Stimulated activated CD4-positive, alpha-beta T cell treated with anti-CD3 and anti-CD28 coated beads, Interleukin-1b, Interleukin-23, amount 100 ng/mL, for 1 hour (primary cell): ENCODE measurements around the gene HES6.

ENCODE experiments used
- DNase-seq, 2 donors: peaks; one replicate each; pipeline ENCODE4 v3.0.0-alpha.2; 2020; ENCODE audit warnings: low read depth in 2 of 2

Gene HES6

DNA sequence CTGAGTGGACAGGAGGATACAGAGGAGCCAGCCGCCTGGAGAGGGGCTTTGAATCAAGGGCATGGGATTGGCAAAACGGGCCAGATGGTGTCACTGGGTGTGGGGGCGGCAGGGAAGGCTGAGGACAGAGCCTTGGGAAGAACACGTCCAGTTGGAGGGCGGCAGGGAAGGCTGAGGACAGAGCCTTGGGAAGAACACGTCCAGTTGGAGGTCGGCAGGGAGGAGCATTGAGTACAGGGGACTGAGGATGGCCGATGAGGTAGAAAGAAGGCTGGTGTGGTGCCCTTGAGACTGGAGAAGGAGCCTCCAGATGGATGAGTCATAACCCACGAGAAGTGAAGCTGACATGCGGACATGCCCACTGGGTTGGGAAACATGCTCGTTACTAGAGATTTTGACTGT is 4.5 kb downstream of the HES6 start:
- DNase-seq, result no peak

DNA sequence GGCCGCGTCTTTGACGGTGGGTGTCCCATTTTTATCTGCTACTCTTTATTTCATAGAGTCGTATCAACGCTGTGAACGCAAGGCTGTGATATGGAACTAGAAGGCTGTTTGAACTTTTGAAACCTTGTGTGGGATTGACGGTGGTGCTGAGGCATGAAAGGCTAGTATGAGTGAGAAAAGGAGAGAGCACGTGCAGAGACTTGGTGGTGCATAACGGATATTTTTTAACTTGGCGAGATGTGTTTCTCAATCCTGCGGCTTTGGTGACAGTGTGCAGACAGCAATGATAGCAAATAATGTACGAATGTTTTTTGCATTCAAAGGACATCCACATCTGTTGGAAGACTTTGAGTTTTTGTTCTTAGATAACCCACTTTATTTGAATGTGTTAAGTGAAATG is 6.2 kb downstream of the HES6 start:
- no peak for DNase-seq

DNA sequence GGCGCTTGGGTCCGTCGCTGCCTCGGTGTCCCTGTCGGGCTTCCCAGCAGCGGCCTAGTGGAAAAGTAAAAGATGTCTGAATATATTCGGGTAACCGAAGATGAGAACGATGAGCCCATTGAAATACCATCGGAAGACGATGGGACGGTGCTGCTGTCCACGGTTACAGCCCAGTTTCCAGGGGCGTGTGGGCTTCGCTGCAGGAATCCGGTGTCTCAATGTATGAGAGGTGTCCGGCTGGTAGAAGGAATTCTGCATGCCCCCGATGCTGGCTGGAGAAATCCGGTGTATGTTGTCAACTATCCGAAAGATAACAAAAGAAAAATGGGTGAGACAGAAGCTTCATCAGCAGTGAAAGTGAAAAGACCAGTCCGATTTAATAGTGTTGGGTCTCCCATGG is 8.0 kb downstream of the HES6 start:
- no peak for DNase-seq

DNA sequence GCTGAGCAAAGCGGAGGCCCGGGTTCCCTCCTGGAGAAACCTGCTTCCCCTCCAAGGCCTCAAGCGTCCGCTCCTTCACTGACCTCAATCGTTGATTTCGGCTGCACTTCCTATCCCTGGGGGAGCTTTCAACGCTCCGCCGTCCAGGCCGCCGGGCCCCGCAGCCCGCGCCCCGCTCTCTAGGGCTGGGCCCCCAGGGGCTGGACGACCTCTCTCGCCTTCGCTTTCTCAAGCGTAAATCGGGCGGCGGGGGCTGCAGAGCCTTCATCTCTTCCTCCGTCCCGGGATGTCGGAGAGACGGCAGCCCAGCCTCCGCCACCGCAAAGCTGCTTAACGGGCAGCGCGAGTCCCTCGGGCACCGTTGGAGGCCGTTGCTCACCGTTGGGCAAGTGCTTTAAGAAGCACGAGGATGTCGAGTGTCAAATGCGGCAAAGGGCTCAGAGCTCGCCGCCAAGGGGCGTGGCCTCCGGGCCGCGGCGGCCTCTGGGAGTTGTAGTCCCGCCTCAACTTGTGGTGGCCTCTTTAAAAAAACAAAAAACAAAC is 8.5 kb downstream of the HES6 start:
- DNase-seq, result peak; percentile 42 to 63

DNA sequence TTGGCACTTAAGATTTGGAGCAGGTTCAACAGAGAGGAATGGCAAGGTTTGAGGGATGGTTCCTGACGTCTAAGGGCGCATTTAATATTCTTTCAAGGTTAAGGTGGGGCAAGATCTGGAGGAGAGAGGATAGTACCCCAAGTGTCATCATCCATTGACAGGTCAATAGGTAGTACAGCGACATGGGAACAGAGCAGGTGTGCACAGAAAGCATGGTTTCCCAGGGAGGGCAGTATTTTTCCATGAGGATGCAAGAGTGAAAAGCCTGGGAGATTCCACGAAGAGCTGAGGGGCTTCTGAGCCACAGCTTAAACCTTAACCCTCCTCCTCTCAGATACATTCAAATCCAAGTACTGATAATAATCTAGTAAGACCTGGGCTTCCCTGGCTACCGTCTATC is 9.1 kb downstream of the HES6 start:
- DNase-seq, result no peak

DNA sequence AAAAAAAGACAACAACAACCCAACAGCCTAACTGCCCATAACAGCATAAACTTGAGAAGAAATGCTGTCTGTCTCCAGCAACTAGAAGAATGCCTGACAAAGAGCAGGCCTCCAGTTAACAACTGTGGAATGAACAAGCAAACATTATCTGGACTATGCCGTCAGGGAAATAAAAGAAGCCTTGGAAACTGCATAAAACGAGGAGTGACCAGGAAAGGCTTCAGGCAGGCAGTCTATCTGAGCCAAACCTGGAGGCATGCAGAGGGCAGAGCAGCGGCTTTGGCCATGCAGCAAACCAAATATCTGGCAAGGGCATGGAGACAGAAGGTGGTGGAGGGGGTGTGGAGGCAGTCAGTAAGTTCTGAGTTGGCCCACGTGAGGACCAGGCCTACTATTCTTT is 11.1 kb downstream of the HES6 start:
- no peak for DNase-seq

DNA sequence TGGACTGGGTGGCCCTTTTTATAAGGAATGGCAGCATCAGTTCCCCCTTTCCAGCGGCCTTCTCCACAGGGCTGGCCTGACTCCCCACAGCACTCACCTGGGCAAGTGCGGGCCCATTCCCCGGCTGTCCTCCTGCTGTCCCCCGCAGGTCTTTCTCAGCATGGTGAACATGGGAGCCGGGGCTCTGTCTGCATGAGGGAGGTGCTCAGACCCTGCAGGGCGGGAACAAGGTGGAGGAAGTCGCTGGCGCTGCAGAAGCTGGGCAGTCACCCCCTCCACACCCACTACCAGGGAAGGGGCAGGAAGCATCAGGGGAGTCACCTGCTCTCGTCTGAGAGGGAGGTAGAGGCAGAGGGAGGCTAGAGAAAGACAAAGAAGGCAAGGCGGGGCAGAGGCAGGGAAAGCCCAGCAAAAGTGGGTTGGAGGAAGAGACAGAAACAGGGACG is 12.2 kb downstream of the HES6 start:
- no peak for DNase-seq

DNA sequence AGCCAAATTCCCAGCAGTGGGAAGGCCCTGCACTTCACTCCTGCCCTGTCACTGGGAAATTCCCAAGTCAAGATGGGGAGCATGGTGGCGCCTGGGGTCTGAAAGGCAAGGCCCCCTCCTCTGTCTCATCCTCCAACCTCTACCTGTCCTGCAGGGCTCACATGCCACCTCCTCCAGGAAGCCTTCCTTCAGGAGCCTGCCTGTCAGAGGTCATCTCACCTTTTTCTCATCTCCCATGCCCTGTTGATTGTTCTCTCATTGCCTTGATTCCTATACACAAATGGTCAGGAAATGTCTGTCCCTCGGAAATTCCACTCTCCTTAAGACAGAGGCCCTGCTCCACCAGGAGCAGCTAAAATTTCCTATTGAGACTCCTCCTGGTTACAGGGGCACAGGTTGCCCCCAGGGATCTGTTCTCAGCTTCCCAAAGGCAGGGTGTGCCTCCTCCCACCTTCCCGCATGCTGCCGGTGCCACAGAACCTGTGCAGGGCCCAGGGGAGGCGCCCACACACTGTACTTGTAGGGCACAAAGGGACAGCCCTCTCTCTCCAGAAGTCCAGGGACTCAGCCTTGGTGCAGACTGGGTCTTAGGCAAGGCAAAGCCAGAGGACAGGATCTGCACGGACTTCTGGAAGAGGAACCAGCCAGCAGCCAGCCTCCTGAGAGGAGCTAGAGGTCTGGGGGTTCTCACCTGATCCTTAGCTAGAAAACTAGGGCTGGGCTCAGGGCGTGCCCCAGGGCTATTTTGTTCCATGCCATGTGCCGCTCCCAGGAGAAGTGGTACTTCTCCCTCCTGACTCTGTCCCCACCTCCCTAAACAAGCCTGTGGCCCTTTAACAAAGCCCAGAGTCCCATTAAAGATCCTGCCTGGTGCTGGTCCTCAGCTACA is 12.9 kb downstream of the HES6 start:
- no peak for DNase-seq

DNA sequence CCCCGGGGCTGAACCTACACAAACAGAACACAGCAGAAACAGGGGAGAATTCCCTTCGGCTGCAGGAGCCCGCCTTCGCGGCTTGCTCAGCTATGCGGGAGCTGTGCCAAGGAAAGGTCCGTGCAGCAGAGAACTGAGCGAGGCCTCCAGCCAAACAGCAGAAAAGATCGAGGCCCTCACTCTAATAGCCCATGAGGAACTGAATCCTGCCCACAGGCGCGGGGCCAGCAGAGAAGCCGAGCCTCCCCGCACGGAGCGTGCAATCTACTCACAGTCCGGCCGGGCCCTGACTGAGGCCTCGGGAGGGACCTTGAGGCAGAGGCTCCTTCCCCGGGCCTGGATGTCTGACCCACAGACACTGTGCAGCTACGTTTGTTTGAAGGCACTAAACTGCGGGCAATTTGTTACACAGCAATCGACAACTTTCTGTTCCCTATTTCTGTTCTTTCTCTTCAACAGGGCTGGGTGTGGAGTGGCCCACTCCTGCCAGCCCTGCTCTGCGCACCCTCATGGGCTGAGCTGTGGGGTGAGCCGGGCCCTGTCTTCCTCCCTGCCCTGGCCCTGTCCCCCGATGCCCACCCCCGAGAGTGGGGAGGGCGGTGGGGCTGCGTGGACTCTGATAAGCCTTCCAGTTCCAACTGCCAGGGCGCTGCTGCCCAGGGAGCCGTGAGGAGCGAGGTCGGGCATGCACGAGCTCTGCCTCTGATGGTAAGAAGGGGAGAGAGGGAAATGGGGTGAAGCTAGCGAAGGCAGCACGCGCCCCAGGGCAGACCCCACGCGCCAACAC is 13.7 kb downstream of the HES6 start:
- no peak for DNase-seq

DNA sequence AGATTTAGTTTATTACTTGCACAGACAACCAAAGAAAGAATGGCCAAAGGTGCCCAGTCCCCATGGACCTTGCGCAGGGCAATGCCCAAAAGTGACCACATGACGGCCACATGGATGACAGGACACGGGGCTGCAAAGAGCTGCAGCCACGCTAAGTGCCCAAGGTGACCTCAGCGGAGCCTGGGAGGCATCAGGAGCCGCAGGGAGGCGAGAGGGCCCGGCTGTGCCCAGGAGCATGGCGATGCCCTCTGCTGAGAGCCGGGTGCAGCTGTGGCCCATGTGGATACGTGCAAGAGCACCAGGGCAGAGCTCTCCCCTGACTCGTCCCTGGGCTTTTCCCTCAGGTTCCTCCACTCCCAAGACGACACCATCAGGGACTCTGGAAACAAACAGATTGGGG is 14.7 kb downstream of the HES6 start:
- no peak for DNase-seq

DNA sequence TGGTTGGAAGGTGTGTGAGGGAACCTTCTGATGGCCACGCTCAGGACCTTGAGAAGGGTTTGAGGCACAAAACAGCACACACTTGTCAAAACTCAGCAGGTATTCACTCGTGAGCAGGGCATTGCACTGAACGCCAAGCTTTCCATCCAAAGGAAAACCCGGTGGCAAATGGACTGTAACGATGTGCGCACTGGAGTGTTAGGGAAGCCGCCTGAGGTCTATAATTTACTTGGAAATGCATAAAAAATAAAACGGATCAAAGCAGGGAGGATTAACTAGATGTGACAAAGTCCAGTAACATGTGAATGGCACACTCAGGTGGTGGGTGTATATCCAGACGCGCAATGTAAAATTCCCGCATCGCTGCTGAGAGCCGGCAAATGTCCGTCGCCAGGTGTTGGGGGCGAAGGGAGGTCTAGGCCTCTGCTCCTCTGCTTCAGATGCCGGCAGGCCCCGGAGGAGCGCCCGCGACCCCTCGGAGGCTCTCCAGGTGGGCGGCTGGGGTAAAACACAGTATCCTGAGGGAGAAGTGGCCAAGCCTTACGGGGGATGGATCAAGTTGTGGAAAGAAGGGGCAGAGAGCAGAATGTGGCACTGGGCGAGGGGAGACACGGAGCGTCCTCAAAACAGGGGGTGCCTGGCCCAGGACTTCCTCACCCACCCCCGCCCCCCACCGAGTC is 15.3 kb downstream of the HES6 start:
- no peak for DNase-seq

DNA sequence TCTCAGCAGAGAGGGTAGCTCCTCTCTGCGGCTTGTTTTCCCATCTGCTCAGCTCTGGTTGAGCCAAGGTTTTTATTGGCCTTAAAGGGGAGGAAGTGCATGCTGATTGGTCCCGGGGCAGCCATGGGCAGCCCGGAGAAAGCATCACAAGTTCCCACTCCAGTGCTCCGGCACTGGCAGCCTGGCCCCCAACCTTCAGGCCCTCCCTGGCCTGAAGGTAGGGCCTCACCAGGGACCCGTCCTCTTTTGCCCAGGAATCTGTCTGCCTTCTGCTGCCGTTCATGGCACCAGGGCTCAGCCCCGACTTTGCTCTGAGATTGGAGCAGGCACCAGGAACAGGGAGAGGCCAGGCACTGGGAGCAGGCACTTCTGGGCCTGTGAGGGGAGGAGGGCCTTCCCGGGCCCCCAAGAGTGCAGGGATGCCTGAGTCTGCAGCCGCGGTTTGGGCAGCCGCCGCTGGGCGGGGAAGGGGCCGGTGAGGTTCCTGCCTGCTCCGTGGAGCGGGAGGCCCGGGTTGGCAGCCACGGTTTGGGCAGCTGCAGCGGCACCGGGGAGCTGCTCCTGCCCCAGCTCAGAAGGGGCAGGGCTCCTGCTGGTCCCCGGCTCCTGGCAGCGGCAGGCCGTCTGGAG is 18.8 kb downstream of the HES6 start:
- DNase-seq, result no peak

DNA sequence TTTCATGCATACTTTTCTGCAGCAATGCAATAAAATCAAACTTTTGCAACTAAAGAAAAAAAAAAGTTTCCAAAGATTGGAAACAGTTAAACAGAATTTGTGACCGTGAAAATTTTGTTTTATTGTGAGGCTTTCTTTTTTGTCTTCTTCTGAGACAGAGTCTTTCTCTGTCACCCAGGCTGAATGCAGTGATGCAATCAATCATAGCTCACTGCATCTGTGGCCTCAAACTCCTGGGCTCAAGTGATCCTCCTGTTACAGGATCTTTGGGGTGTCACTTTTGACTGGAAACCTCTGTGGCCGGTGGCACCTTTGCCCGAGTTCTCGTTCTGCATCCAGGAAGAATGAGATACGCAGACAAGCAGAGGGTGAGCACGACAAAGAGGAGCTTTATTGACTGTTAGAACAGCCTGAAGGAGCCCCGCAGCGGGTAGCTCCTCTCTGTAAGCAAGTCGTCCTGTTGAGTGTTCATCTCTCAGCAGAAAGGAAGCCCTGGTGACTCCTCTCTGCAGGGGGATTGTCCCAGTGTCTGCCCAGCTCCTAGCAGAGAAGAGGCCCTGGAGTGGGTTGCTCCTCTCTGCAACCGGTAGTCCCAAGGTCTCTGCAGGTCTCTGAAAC is 19.5 kb downstream of the HES6 start:
- DNase-seq, result no peak

DNA sequence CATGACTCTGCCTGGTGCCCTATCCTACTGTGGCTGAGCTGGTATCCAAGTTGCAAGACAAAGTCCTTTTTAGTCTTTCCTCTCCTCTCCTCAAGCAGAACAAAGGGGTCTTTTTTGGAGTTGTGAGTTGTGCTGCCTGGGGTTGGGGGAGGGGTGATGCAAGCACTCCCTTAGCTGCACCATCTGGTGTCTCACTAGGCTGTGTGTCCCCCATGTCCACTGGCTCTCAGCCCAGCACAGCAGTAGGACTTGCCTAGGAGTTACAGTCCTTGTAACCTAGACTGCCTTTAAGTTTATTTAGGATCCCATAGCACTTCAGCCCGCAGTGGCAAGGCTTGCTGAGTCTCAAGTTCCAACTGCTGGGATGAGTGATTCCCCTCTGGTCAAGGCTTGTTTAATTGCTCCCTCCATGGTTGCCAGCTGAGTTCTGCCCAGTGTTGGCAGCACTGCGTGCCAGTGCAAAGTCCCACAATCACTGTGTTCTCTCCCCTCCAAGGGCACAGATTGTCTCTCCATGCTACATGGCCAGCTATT is 23.1 kb downstream of the HES6 start:
- no peak for DNase-seq

DNA sequence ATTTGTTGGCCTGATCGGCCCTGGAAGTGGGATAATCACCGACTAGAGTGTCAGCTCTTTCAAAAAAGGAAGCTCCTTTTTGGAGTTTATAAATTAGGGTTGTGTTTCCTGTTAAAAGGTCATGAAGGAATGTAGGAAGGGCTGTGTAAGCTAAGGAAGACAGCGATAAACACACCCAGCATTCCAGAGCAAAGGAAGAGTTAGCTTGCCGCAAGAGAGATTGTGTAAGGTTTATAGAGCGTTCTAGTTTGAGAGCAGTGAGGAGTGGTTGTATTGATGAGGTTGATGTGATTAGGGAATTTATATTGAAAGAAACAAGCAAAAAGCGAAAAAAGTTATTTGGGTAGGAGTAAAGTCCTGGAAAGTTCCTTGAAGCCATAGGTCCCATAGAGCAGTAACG is 32.8 kb downstream of the HES6 start:
- DNase-seq, result no peak

DNA sequence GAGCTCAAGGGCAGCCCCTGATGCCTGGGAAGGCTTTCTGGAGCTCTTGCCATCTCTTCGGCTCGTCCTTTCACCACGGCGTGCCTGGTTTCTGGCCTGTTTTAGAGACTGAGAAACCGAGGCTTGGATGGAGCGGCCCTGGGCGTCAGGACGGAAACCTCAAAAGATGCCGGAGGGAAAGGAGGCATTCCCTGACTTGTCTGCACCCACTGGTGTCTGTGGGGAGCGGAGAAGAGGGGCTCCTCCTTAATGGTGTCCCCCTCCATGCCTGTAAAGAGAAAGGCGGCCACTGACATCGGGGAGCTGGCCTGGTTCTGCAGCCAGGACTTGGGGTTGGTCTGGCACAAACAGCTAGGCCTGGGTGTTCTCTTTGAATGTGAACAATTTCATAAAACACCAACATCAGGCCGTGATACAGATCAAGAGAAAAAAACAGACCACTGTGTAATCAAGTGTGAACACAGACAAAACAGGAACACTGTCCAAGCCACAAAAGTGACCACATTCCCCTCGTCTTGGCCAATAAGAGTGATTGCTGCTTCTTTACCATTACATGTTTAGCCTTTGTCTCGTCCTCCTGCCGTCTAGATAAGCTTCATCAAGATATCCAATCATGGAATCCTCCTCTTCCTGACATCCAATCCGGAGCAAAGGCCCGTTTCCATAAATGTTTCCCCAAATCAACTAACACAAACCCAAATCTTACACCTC is 35.7 kb downstream of the HES6 start:
- DNase-seq, result no peak

DNA sequence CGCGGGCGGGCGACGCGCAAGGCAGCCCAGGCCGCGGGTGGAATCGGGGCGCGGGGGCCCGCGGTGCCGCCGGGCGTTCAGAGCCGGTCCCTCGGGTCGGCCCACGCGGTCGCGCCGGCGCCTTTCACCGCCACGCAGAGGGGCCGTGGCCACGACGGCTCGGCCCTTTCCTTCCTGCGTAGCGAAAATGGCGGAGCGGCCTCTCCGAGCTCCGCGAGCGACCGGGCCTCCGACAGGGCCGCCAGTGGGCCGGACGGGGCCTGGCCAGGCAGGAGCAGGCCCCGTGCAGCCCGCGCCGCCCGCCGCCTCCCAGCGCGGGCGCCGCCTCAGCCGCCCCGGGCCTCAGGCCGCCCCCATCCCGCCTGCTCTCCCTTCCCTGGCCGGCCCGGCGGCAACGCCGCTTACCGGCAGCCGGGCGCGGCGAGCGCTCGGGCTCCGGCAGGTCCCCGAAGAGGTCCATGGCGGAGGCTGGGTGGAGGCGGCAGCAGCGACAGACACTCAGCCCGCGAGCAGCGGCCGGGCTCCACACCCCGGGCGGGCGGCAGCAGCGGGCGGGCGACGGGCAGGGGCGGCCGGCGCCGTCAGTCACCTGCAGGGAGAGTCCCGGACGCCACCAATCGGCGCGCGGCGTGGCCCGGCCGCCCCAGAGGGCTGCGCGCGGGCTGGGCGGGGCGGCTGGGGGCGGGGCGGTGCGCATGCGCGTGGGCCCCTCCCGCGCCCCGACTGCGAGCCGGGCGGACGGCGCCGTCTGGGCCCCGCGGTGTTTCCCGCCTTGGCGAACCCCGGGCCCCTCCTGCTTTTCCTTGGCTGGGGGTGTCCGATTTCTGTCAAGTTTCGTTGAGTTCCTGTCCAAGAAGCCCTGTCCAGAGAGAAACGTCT is 36.5 kb downstream of the HES6 start, which contains the start of gene ILKAP:
Gene ILKAP (minus strand): TSS at position 602 of the 879 bp plus-strand sequence. CDS start 142 bp downstream, at position 460.
- DNase-seq, result peak; percentile 78 to 84

DNA sequence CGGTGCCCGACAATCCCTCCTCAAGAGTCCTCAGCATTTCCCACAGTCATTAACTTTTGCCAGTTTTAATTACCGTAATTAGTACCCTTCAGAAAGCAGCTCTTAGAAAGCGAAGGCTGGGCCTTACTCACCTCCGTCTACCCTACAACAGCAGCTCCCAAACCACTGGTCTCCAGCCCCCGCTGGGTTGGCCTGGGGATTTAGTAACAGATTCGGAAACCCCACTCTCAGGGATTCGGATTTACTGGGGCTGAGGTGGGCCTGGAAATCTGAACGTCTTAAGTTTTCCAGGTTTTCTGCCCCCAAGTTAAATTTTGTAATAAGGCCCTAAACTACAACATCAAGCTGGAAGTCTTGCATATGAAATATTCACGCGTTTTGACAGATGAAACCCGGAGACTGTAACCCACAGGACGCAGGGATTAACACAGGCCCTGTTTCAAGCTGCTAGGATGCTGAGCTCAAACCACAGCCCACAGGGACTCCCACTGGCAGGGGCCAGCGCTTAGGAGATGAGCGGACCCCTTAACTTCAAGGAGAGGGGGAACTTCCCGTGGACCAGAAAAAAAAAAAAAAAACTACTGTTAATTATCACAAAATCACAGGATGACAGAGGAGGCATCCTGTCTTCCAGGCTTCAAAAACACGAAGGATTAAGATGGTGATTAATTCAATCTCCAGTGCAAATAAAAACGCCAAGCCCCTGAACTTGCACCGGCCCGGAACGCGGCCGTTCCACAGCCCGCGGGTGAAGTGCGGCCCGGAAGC is 37.3 kb downstream of the HES6 start:
- no peak for DNase-seq
